Middle frontal gyrus (tissue), 1 donor: Measurements from ENCODE around the gene OTUB2.
A peak's percentile ranks its signal among the peaks of the same experiment; 100 is the strongest.

Source experiments
- DNase-seq: peaks from one replicate; pipeline ENCODE4 v3.0.0-alpha.2; 2015; ENCODE audit warnings: low spot score; ENCODE audit errors: extremely low spot score

OTUB2 gene

DNA sequence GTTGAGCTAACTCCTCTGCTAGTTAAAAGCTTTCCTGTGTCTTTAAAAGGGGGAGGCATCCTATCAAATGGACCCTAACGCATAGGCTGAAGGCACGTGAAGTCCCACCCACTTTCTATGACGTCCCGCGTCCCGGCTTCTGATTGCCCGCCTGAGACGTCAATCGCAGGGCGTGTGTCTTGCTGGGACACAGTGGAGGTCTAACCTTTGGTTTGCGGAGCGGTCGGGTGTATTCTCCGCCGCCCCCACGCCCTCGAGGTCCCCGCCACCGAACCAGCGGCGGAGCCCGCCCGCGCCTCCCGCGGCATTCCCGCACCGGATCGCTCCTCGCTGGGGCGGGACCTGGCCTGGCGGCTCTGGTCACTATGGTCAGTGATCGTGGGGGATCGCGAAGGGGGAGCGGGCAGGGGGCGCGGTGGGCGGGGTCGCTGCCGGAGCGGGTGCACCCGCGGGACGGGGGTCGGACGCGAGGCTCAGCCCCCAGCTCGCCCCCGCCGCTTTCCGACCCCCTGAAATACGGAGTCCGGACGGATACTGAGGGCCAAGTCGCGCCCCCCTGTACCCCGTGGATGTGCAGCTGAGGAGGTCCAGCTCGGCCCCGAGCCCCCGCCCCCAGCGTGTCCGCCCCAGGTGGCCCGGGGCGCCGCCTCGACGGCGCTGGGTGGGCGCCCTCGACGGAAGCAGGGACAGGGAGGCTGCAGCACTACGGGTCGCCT lies at the start of gene OTUB2:
Gene OTUB2 (plus strand): TSS at position 168 of the 716 bp plus-strand sequence. CDS start 198 bp downstream, at position 366.
- DNase-seq, result peak; percentile 99

DNA sequence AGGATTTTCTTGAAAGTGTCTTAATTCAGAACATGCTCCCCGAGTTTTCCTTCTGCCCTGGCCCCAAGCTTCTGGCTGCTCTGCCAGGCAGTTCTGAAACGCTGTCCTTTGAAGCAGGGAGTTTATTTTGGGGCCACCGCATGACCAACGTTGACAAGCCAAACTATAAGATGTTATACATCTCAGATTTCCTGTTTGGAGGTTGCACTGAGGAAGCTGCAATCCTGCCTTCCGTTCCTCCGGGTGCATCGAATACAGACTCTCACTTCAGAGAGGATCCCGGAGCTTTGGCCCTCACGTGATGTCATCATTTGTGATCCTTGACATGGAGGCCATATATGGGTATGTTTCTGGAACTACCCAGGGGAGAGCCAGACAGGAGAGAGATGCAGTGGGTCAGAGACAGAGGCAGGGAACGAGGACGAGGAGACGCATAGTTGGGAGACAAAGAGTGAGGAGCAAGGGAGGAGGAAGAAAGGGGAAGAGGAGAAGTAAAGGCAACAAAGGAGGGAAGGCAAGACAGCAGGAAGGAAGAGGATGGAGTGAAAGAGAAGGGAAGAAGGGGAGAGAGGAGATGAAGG lies 49.6 kb upstream of the OTUB2 start, which contains the start of gene ASB2:
Gene ASB2 (minus strand): TSS at position 94 of the 581 bp plus-strand sequence. CDS start 12,031 bp downstream, outside the sequence.
- DNase-seq, result no peak

DNA sequence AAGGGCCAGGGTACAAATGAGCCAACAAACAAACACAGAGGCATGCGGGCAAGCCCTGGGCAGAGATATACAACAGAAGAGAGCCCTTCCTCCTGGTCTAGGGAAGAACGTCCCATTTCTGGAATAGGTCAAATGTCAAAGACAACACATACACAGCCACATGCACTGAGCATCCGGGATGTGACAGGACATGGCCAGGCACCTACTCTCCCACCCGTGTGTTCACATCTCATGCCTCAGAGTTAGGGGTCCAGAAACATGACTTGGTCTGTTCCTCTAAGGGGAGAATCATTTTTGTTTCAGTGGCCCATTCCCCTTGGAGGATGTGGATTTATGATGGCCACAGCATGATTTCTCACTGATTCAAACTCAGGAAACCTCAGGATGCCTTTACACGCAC lies 49.0 kb upstream of the OTUB2 start:
- no peak for DNase-seq

DNA sequence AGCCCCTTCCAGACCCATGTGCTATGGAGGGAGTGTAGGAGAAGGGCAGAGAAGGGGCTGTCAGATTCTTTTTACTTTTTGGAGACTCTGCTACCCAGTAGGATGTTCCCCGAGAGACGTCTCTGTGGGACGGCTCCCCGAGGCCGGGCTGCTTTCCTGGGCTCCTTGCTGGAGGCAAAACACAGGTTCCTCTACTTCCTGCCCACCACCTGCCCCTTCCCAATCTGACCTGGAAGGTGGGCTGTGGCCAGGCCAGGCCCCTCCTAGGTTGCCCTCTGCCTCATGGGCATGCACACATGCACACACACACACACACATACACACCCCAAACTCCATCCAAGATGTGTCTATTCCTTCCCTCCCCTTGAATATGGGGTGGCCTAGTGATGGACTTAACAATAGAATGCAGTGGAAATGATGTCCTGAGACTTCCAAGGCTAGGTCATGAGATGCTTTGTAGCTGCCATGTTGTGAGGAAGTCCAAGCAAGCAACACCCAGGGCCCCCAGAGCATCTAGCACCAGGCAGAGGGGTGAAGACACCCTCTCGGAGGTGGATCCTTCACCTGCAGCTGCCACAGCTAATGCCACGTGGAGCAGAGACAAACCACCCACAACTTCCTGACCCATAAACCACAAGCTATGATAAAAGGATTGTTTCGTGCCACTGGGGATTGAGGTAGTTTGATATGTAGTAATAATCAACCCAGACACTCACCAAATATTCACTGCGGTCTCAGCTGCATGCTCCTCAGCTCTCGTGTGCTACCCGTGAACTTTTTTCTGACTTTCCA lies 48.2 kb upstream of the OTUB2 start:
- no peak for DNase-seq

DNA sequence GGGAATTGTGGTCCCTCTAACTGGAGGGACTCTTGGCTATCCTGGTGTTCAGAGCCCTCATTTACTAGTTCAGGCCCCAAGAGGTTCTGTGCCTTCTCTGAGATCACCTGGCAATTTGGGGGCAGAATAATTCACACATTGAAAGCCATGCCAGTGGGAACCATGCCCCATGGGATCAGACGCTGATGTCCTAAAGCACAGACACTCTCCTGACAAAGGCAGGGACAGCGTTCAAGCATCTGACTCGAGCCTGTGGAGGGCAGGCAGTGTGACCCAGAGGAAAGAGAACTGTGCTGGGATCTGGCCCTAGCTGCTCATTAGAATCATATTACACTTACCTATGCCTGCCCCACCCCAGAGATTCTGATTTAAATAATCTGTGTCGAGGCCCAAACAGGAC lies 47.4 kb upstream of the OTUB2 start:
- no peak for DNase-seq

DNA sequence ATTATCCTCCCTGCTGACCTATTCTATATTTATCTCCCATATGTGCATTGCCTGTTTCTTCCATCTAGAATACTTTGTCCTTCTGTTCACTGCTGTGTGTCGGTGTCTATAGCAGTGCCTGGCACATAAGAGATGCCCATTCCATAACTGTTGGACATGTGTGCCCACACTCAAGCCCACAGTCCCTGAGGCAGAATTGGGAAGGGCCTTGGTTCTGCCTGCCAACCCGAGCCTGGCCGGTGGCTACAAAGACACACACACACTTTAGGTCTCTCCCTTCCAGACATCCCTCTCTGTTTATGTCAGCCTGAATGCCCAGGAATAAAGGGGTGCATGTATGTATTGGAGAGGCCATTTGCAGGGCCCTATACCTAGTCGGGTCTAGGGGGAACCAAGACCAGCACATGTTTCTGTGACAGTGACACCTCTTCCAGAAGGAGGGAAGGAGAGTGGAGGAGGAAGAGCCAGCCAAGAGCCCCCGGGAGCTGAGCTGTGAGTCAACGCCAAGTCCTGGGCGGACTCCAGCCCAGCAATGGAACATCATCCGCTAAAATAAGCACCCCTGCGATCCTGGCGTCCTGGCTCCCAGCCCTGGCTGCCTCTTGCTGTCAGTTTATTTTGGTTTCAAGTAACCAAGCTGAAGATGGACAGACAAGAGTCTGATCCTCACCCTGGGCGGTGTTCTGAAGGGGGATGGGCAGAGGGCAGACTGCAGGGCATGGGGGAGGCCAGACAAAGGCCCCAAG lies 45.5 kb upstream of the OTUB2 start:
- DNase-seq, result peak; percentile 27

DNA sequence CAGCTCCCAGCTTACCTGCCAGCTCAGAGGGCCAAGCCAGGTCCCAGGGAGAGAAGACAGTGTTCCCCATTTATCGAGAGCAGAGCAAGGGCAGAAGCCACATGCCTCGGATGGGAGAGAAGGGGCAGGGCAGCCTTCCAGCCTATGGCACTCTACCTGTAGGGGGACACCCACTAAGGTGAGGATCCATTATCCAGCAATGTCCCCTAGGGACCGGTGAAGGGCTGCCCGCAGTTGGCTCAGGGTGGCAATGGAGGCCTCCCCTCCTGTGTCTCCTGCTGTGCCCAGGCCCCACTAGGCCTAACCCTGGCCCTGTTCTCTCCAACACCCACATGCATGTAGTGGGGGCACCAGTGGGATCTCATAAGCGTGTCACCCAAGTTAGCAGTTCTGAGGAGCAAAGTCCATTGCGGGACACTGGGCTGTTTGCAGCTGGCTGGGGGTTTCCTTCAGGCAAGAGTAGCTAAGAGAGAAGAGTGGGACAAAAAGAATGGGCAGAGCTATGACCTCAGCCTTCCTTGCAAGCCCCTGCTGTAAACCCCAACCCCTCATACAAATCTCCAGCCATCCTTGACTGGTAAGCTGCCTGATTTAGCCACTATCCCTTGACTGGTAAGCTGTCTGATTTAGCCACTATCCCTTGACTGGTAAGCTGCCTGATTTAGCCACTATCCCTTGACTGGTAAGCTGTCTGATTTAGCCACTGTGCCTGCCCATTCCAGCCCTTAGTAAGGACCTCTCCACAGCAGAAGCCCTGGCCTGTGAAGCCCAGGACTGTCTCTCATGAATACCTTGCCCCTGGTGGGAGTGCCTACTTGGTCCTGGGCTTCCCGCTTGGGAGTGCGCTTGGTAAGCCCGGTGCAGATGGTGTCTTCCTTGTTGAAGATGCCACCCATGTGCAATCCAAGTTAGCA lies 44.6 kb upstream of the OTUB2 start:
- DNase-seq, result no peak

DNA sequence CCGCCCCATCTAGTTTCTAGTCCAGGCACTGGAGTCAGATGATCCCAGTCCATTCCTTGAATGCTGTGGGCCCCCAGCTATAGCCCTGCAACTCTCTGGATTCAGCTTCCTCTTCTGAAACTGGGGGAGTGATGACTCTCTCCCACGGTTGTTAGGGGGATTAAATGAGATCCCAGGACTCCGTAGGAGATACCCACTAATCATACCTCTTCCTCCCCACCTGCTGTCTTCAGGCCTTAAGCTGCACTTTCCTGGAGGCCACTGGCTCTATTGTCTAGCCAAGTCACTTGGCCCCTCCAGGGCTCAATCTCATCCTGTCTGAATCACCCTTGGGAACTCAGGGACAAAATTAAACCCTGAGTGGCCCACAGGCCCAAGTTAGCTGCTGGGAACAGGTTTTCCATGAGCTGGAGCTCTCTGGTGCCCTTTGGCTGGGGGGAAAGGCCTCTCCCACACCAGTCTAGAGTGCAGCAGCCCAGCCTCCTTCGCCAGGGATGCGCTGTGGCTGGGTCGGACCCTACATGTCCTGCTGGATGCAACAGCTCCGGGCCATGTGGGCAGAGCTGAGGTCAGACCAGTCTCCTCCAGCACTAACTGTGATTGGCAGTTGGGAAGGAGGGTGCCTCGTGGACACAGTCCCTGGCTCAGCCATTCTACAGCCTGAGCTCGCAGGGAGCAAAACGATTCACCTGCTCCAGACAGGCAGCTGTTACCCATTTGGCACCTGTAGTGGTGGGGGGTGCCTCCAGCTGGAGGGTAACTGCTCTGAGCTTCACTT lies 43.7 kb upstream of the OTUB2 start:
- no peak for DNase-seq

DNA sequence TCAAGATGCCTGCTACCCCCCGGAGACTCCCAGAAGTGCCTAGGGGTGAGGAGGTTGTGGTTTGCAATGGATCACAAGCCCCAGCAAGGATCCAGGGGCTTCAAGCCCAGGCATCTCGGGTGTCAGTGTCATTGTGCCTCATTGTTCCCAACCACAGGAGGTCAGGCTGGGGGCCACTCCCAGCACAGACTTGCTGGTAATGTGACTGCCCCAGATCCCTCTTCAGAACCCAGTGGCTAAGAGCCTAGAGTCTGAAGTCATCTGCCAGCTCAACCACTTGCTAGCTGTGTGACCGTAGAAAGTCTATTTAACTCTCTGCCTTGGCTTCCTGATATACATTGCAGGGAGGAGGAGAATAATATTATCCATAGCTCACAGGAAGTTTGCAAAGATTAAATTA lies 42.1 kb upstream of the OTUB2 start:
- no peak for DNase-seq

DNA sequence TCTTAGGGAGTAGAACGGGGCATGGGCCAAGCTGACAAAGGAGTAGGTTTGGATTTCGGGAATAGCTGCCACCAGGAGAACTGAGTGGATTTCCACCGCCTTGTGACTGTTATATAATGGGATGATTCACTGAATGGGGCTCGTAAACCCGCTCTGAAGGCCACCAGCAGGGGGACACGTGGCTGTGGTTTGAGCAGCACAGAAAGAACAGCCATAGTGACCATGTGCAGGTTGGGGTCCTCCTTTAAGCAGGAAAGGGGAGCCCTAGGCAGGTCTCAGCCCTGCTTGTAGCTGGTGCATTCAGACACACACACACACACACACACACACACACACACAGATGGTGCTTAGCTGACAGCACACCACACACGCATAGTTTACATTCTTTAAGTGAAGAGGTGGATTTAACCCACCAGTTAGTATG lies 41.1 kb upstream of the OTUB2 start:
- DNase-seq, result peak; percentile 54

DNA sequence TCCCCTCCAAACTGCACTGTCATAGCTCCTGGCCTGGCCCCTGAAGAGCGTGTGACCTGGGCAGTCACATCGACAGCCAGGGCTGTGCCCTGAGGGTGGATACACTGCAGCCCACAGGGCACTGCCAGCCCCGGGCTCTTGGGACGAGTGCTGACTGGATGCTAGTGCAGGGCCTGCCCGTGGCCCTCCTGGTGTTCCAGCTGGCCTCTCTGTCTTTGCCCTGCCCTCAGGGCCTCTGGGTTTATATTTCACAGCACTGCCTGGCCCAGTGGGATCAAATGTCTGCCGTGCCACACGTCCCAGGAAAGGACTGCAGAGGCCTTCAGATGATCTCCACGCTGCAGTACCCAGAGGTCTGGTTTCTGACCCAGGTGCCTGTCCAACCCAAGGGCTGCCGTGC lies 39.2 kb upstream of the OTUB2 start:
- DNase-seq, result no peak

DNA sequence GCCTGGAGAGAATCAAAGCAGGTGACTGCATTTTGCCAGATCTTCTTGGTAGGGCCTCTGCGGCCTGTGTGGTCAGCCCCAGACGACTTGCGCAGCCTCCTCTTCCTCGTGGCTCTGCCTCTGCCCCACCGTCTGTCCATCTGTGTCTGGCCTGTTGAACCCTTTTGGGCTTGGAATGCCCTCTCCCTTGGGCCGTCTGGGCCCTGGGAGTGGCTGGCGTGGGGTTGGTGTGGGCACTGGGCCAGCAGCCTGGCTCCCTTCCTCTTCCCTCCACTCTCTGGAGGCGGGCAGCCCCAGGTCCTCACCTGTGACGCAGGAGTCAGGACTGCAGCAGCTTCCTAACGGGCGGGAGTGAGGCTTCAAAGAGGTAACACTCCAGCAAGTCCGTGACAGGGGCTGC lies 38.8 kb upstream of the OTUB2 start:
- no peak for DNase-seq

DNA sequence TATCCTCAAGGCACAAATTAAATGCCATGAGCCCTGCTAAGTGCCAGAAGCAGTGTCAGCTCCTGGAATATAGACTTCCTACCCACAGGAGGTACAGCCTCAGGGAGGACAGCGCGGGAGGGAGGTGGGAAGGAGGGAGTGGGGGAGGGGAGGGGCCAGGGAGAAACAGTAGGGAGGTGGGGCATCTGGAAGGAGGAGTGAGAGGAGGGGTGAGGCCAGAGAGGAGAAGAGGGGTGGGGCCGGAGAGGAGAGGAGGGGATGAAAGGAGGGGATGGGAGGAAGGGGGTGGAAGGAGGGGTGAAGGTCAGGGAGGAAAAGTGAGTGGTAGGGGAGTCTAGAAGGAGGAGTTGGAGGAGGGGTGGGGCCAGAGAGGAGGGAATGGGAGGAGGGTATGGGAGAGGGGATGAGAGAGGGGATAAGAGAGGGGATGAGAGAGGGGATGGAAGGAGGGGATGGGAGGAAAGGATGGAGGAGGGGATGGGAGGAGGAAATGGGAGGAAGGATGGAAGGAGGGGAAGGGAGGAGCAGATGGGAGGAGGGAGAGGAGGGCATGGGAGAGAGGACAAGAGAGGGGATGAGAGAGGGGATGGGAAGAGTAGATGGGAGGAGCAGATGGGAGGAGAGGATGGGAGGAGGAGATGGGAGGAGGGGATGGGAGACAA lies 38.2 kb upstream of the OTUB2 start:
- no peak for DNase-seq

DNA sequence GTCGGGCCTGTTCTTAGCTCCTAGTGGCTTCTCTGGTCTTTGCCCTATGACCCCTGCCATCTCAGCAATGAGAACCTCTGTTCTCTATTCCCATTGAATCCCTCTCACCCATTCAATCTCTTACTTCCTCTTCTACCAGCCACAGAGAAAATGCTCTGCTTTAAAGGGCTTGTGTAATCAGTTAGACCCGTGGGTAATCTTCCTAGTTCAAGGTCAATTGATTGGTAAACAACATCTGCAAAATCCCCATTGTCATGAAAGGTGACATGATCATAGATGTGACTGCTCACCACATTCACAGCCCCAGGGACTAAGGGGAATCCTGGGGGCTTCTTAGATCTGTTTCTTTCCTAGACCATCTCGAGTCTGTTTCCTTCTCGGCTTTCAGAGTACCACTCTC lies 36.2 kb upstream of the OTUB2 start:
- no peak for DNase-seq

DNA sequence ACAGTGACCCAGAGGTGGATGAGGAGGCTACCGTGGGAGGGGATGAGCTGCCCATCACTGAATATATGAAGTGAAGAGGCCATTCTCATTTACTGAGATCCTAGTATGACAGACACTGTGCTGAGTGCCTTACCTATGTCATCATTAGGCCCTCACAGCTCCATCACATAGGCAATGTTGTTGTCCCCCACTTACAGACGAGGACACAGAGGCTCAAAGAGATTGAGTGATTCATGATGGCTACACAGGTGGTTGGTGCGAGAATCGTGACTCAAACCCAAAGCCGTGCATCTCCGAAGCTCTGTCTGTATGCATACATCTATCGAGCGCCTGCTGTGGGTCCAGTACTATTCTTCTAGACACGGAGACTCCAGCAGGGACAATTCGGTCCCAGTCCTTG lies 34.9 kb upstream of the OTUB2 start:
- DNase-seq, result no peak

DNA sequence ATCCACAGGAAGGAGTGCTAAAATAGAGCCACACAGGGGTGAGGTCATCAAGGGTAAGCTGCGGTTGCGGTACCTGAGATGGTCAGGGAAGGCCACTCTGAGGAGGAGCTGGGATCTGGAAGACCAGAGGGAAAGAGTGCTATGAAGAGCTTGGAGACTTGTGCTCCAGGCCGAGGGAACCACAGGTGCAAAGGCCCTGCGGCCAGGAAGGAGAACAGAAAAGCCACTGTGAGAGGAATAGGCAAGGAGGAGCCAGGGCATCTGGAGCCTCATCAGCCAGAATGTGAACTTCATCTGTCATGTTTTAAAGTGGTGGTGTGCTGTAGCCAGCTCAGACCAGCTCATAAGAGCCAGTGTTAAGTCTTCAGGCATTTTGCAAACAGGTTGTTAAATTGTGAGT lies 34.5 kb upstream of the OTUB2 start:
- DNase-seq, result no peak

DNA sequence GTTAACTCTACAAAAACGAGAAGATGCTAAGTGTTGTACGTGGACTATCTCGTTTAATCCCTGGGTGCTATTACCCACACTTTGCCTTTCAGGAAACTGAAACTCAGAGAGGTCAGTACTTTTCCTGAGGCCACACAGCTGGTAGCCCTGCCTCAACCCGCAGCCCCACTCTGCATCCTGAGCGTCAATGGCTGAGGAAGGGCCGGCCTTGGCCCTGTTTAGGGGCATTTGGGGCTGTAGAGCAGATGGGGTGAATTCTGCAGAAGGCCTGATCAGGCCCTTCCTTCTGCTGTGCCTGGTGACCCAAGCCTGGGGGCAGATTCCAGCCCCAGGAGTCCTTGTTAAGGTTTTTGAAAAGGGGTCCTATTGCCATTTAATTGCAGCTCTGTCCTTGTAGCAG lies 32.8 kb upstream of the OTUB2 start:
- no peak for DNase-seq

DNA sequence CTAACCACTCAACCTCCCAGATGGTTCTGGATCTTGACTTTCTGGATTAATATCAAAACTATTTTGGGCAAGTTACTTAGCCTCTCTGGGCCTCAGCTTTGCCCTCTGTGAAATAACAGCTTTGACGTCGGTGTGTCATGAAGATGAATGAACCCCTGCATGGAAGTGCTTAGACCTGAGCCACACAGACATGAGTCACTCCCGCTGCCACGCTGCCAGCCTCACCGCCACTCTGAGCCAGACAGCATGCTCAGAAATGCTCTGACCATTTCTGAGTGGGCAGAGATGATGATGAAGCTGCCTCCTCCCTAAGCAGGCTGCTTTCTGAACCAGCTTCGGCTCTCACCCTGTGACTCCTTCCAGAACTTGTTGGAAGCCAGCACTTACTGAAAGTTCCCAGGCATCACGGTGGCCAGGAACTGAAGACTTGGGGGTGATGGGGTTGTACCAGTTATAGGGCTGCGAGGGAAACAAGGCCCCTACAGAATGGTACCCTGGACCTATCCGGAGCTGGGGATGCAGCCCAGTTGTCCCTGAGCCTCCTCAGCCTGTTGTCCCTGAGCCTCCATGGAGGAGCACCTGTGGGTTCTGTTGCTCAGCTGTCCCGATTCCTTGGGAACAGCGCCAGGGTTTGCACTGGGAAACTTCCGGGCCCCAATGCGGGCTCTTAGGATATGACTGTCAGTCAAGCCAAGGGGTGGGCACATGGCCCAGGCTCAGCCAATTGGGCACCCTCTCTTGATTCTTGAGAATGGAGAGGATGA lies 31.0 kb upstream of the OTUB2 start:
- peak; percentile 21 for DNase-seq
